GM12878 (cell line): Measurements from ENCODE around the gene THNSL1. TPM values are rescaled to one million over a fixed set of nuclear protein-coding genes. Genes with fewer than 3 reads are reported as not detected.

ENCODE experiments used
- ATAC-seq: fragments of 200-7000 bp; cut with Tn5 transposase; 3 replicates; pipeline ENCODE4 v1.9.1; 2020; ENCODE audit warnings: mild to moderate bottlenecking, moderate library complexity
- BruUV-seq: library from RNA; stranded (reverse); fragments of 400-500 nt; replicated peaks from 2 replicates; lab custom pipeline; 2021; lab: Mats Ljungman, UMichigan
- CTCF ChIA-PET: fragments of 300-600 bp; sonication (Branson Sonifier 250); formaldehyde crosslinking; extraction: SDS; loops from one replicate; lab custom pipeline; 2021; ENCODE audit warnings: inconsistent platforms; lab: Yijun Ruan, JAX
- POLR2A ChIA-PET: fragments of 350-600 bp; formaldehyde crosslinking; extraction: SDS; loops from one replicate; lab custom pipeline; 2021; ENCODE audit warnings: inconsistent platforms; lab: Charles Lee
- RAD21 ChIA-PET: fragments of 300-600 bp; sonication (Branson Sonifier 250); formaldehyde crosslinking; loops from one replicate; lab custom pipeline; 2023; ENCODE audit warnings: antibody characterized with exemption; ENCODE audit not compliant: unreplicated experiment; lab: Charles Lee
- SMC1A ChIA-PET: fragments of 300-600 bp; sonication (Branson Sonifier 250); formaldehyde crosslinking; loops from one replicate; lab custom pipeline; 2023; ENCODE audit not compliant: unreplicated experiment, uncharacterized antibody; lab: Charles Lee
- DNase-seq: peaks from one replicate; pipeline ENCODE4 v3.0.0-alpha.2; 2011; ENCODE audit warnings: low read depth, low spot score
- FAIRE-seq: peaks from 3 replicates; lab custom pipeline; 2011; peaks lifted over from hg19 to GRCh38; lab: Jason Lieb, UNC
- H2AFZ ChIP-seq: 2 replicates; pipeline ENCODE4 v1.6.0; 2011; ENCODE audit warnings: low read depth, low read length, control low read depth; ENCODE audit not compliant: control insufficient read depth
- H3K27ac ChIP-seq: 2 replicates; pipeline ENCODE4 v1.5.1; 2011; ENCODE audit warnings: control low read depth; ENCODE audit not compliant: control insufficient read depth, insufficient read depth
- H3K27me3 ChIP-seq, 2 experiments: replicated peaks in 1 of 2; 2 replicates each; pipeline versions ENCODE4 v1.6.0 to v1.6.1; 2011; ENCODE audit warnings: low read length in 1 of 2; ENCODE audit not compliant: control insufficient read depth in 2 of 2, insufficient read depth in 2 of 2
- H3K36me3 ChIP-seq, 2 experiments: 2 replicates each; pipeline ENCODE4 v1.5.1; 2011; ENCODE audit warnings: low read length in 1 of 2; ENCODE audit not compliant: control insufficient read depth in 2 of 2, insufficient read depth in 2 of 2
- H3K4me1 ChIP-seq: 2 replicates; pipeline ENCODE4 v1.6.1; 2011; ENCODE audit warnings: mild to moderate bottlenecking, low read length, moderate library complexity, mixed read lengths; ENCODE audit not compliant: control insufficient read depth, insufficient read depth
- H3K4me2 ChIP-seq: 2 replicates; pipeline ENCODE4 v1.6.0; 2011; ENCODE audit warnings: control low read depth; ENCODE audit not compliant: control insufficient read depth, insufficient read depth
- H3K4me3 ChIP-seq: fragments of 200-600 bp; sonication (generic); 2 replicates; pipeline ENCODE4 v1.5.1; 2016
- H3K79me2 ChIP-seq: 2 replicates; pipeline ENCODE4 v1.6.0; 2011; ENCODE audit warnings: low read length; ENCODE audit not compliant: control insufficient read depth, insufficient read depth
- H3K9ac ChIP-seq: 2 replicates; pipeline ENCODE4 v1.8.0; 2011; ENCODE audit warnings: low read length, control low read depth, mixed read lengths; ENCODE audit not compliant: control insufficient read depth, insufficient read depth
- H3K9me3 ChIP-seq: replicated peaks from 3 replicates; pipeline ENCODE4 v1.5.1; 2011; ENCODE audit warnings: mild to moderate bottlenecking, low read length; ENCODE audit not compliant: control insufficient read depth, insufficient read depth
- H4K20me1 ChIP-seq: 2 replicates; pipeline ENCODE4 v1.6.0; 2011; ENCODE audit not compliant: control insufficient read depth, insufficient read depth
- BMI1 ChIP-seq: fragments of 450-650 bp; IDR thresholded peaks from 2 replicates; pipeline ENCODE4 v1.6.1; 2016; ENCODE audit warnings: mild to moderate bottlenecking, moderate library complexity, borderline replicate concordance
- CBFB ChIP-seq: IDR thresholded peaks from 2 replicates; pipeline ENCODE4 v1.6.1; 2016; ENCODE audit warnings: antibody characterized with exemption, low read depth
- CREB1 ChIP-seq: IDR thresholded peaks from 2 replicates; pipeline ENCODE4 v1.6.1; 2012; ENCODE audit warnings: low read depth, mild to moderate bottlenecking, inconsistent platforms
- EGR1 ChIP-seq, 2 experiments: IDR thresholded peaks; 1 replicate in 1 of 2; 2 replicates in 1 of 2; pipeline ENCODE4 v1.6.1; 2011 to 2012; ENCODE audit warnings: low read depth in 2 of 2, low read length in 2 of 2, borderline replicate concordance in 1 of 2, mild to moderate bottlenecking in 1 of 2, moderate library complexity in 1 of 2
- ETV6 ChIP-seq, 2 experiments: fragments of 450-650 bp in 1 of 2; IDR thresholded peaks in 1 of 2; conservative IDR thresholded peaks in 1 of 2; 2 replicates each; pipeline ENCODE4 v1.6.1; 2014; ENCODE audit warnings: antibody characterized with exemption in 1 of 2, borderline replicate concordance in 1 of 2, low read depth in 1 of 2, mild to moderate bottlenecking in 1 of 2, moderate library complexity in 1 of 2
- HCFC1 ChIP-seq: fragments of 150-350 bp; IDR thresholded peaks from 2 replicates; pipeline ENCODE4 v1.6.1; 2014; ENCODE audit warnings: low read length
- IRF4 ChIP-seq: IDR thresholded peaks from 2 replicates; pipeline ENCODE4 v1.6.1; 2011; ENCODE audit warnings: low read depth, low read length
- MYC ChIP-seq: IDR thresholded peaks from 2 replicates; pipeline ENCODE4 v1.6.1; 2011; ENCODE audit warnings: mild to moderate bottlenecking, low read length, moderate library complexity, inconsistent platforms; ENCODE audit not compliant: insufficient read depth, insufficient replicate concordance, insufficient read length, severe bottlenecking
- NR2F1 ChIP-seq: fragments of 450-650 bp; conservative IDR thresholded peaks from 2 replicates; pipeline ENCODE4 v1.6.1; 2017; ENCODE audit warnings: mild to moderate bottlenecking
- POLR2AphosphoS2 ChIP-seq: IDR thresholded peaks from 2 replicates; pipeline ENCODE4 v1.6.1; 2011; ENCODE audit warnings: low read depth, mild to moderate bottlenecking, low read length, improper control_type of control experiment, moderate library complexity
- POLR2AphosphoS5 ChIP-seq: IDR thresholded peaks from 2 replicates; pipeline ENCODE4 v1.6.1; 2011; ENCODE audit warnings: mild to moderate bottlenecking, low read length, inconsistent platforms
- RELB ChIP-seq: fragments of 450-650 bp; IDR thresholded peaks from 2 replicates; pipeline ENCODE4 v1.6.1; 2017; ENCODE audit warnings: low read depth, mild to moderate bottlenecking, moderate library complexity
- STAT3 ChIP-seq: IDR thresholded peaks from 2 replicates; pipeline ENCODE4 v1.6.1; 2011; ENCODE audit warnings: low read depth, low read length, improper control_type of control experiment
- SUZ12 ChIP-seq: fragments of 200-600 bp; sonication (generic); IDR thresholded peaks from one replicate; pipeline ENCODE4 v1.6.1; 2018; ENCODE audit warnings: antibody characterized with exemption, mild to moderate bottlenecking; ENCODE audit not compliant: unreplicated experiment
- TARDBP ChIP-seq: IDR thresholded peaks from 2 replicates; pipeline ENCODE4 v1.6.1; 2016; ENCODE audit warnings: borderline replicate concordance
- YY1 ChIP-seq: IDR thresholded peaks from 2 replicates; pipeline ENCODE4 v1.6.1; 2011; ENCODE audit warnings: low read depth, mild to moderate bottlenecking, low read length
- ZNF207 ChIP-seq: fragments of 450-650 bp; IDR thresholded peaks from 2 replicates; pipeline ENCODE4 v1.6.1; 2014; ENCODE audit warnings: antibody characterized with exemption, mild to moderate bottlenecking, borderline replicate concordance
- ZNF24 ChIP-seq: fragments of 450-650 bp; IDR thresholded peaks from 2 replicates; pipeline ENCODE4 v1.6.1; 2017; ENCODE audit warnings: antibody characterized with exemption, mild to moderate bottlenecking
- WGBS: methylation state at CpG from one replicate; pipeline ENCODE4 v1.1.6; 2016; ENCODE audit warnings: low lambda C conversion rate; ENCODE audit not compliant: insufficient replicate concordance, insufficient coverage; ENCODE audit errors: missing lambda C conversion rate; 5-methylcytosine and 5-hydroxymethylcytosine counted together
- in situ Hi-C: fragments of 300-500 bp; cut with MboI; formaldehyde crosslinking; loops from 9 replicates; pipeline ENCODE4 v1.14.3; 2018; ENCODE audit warnings: mixed read lengths
- intact Hi-C: fragments of 100-400 bp; cut with micrococcal nuclease; formaldehyde crosslinking; loops from one replicate; pipeline ENCODE4 v1.14.2; 2022; ENCODE audit not compliant: unreplicated experiment
- polyA plus RNA-seq, 11 experiments: library from polyadenylated mRNA; depleted of rRNA in 4 of 11; unstranded in 6 of 11; stranded (reverse) in 5 of 11; fragments of >200 nt; fragmentation: Nextera tagmentation in 4 of 11; fragmentation: Illumina TruSeq in 1 of 11; extraction: Ambion mirVana in 4 of 11; extraction: Trizol in 1 of 11; gene quantifications; 1 replicate in 1 of 11; 2 replicates in 10 of 11; pipeline versions ENCODE4 v1.2.1 to v1.2.3, GENCODE V29; 2011 to 2016; ENCODE audit warnings: inconsistent platforms in 2 of 11, missing spikeins in 2 of 11, low read depth in 1 of 11
- total RNA-seq, 4 experiments: library from RNA; depleted of rRNA in 3 of 4; stranded (reverse); fragments of >200 nt in 3 of 4; fragmentation: Illumina TruSeq in 1 of 4; extraction: Trizol in 1 of 4; gene quantifications; 2 replicates each; pipeline versions ENCODE4 v1.2.1 to v1.2.3, GENCODE V29; 2013 to 2021
- TF ChIP-seq, protein P1 (sequence below): fragments of 450-650 bp; IDR thresholded peaks from 2 replicates; pipeline ENCODE4 v1.6.1; 2017; ENCODE audit warnings: mild to moderate bottlenecking

The THNSL1 gene
- total and polyA plus RNA-seq, 10 of the 15 experiments (the other 5 are each of a cell fraction or from before 2014, with no cell fraction given) = 4.2 to 17.5 (median 6.2) TPM

DNA sequence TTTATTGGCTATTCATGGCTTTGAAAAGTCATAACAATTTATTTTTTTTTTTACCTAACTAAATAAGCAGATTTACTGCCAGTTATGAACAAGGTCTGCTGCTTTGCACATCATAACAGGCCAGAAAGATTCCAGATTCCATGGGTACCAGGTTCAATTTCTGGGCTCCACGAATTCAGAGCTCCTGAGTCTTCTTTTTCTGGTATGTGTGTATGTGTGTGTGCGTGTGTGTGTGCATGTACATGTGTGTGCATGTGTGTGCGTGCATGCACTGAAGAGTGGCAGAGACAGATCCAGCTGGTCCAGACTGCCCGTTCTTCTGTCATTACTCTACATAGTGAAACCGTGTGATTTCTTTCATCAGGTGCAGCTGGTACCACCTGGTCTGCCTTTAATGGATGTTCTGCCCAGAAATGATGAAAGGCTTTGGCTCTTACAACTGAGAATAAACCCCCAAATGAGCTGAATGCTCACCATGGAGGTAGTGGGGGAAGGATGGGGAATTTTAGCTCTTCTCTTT, 49.4 kb upstream of the THNSL1 start (continued):
- TF ChIP-seq POLR2AphosphoS2 = no peak
- TF ChIP-seq ZNF24 = no peak
- TF ChIP-seq HCFC1 = no peak

DNA sequence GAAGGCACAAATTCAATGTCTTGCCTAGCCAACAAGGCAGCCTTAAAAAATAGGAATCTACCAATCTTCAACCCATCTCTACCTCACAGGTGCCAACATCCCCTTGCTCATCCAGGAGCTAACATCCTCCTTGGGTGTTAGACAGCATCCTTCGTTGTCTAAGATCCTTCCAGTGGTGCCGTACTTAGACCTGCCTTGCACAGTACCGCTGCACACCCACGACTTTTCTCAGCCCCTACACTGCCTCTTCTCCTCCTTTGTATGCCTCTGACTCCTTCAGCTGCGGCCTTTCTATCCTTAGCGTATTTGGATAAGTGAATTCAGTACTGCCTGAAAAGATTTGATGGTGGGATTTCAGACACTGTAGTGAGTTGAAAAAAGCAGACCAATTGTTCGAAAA, 48.1 kb upstream of the THNSL1 start:
- no peak overlapping the region for H3K4me3 ChIP-seq
- H3K79me2 ChIP-seq = no peaks in the 10 kb centered on the region
- DNase-seq = no peak
- in situ Hi-C loops = no loop called here
- no peak for ATAC-seq
- no peaks in the 10 kb centered on the region for H3K4me1 ChIP-seq
- H3K27ac ChIP-seq = no peak overlapping the region
- ChIA-PET SMC1A (no interaction called here), RAD21 (no interaction called here), CTCF (no interaction called here), POLR2A (no interaction called here)
- no peak overlapping the region for H3K9ac ChIP-seq
- H4K20me1 ChIP-seq = no peaks in the 10 kb centered on the region
- no peak overlapping the region for H2AFZ ChIP-seq
- no peaks in the 10 kb centered on the region for H3K36me3 ChIP-seq
- FAIRE-seq = no peak
- intact Hi-C loops = no loop called here
- BruUV-seq = no TSS peak
- H3K4me2 ChIP-seq = no peak overlapping the region
- no peaks in the 10 kb centered on the region; a peak in 1 of 4 replicates for H3K27me3 ChIP-seq
- 64% methylated on average over 7 of the region's 7 CpGs for WGBS
- H3K9me3 ChIP-seq = no peaks in the 10 kb centered on the region
- TF ChIP-seq, protein P1, sequence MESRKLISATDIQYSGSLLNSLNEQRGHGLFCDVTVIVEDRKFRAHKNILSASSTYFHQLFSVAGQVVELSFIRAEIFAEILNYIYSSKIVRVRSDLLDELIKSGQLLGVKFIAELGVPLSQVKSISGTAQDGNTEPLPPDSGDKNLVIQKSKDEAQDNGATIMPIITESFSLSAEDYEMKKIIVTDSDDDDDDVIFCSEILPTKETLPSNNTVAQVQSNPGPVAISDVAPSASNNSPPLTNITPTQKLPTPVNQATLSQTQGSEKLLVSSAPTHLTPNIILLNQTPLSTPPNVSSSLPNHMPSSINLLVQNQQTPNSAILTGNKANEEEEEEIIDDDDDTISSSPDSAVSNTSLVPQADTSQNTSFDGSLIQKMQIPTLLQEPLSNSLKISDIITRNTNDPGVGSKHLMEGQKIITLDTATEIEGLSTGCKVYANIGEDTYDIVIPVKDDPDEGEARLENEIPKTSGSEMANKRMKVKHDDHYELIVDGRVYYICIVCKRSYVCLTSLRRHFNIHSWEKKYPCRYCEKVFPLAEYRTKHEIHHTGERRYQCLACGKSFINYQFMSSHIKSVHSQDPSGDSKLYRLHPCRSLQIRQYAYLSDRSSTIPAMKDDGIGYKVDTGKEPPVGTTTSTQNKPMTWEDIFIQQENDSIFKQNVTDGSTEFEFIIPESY = no peak
- TF ChIP-seq STAT3 (no peak), POLR2AphosphoS5 (no peak), BMI1 (no peak), YY1 (no peak), CREB1 (no peak), ZNF207 (no peak), IRF4 (no peak), RELB (no peak), EGR1 (IDR thresholded peaks at IDR 0.05; ENCODE audit: borderline replicate concordance in 1 of 2, low read depth in 2 of 2, low read length in 2 of 2) (no peak), TARDBP (no peak), CBFB (no peak), NR2F1 (no peak), MYC (no peak), ETV6 (conservative IDR thresholded peaks at IDR 0.05 in 1 of 2, IDR thresholded peaks at IDR 0.05 in 1 of 2; ENCODE audit: borderline replicate concordance in 1 of 2, low read depth in 1 of 2) (no peak), SUZ12 (no peak), POLR2AphosphoS2 (no peak)
